Measurements from ENCODE around the gene SUMO4.

DNA sequence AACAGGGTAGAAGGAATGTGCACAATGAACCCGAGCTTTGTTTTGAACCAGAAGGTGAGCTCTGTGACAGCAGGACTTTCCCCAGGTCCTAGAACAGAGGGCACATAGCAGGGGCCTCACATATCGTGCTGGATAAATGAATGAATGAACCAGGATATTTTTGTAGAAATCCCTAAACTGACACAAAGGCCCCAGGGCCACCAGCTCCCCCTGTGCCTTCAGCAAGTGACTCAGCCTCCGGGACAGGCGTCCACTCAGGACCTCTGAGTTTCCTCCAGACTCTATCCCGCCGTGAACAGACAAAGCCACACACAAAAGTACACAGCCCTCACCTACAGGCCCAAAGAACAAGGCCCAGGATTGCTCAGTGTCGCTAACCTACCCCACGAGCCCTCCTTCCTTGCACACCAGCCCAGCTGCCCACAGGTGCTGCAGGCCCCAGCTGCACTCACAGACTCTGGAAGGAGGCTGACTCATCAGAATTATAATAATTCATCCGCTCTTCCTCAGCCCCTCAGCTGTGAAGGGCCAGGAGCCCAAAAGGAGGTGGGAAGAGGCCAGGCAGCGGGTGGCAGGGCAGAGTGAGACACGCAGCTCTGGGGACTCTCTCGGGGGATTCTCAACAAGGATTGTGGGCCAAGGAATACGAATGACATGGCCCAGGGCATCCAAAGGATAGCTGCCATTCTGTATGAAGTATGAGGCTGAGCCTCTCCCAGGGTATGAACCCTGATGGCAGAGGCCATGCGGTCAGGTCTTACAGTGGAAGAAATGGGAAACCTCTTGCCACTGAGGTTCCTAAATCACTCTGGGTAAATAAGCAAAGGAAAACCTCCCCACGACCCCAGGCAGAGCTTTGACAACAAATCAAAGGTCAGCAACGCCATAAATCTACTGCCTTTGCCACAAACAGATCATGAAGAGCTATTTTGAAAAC lies 40.9 kb downstream of the SUMO4 start:
- TF ChIP-seq POLR2AphosphoS5 (IDR thresholded peaks at IDR 0.05; ENCODE audit: low read depth, low read length) (no peak), POLR2A (IDR thresholded peaks at IDR 0.05; ENCODE audit: low read depth, low read length) (no peak)

Measured in GM12892 (cell line).